ENCODE results near the gene BOC. TPM values are rescaled to one million over a fixed set of nuclear protein-coding genes. Genes with fewer than 3 reads are reported as not detected.

Gene BOC
- total RNA-seq, 1 experiment from 2014 or later: 3.5 TPM

GRCh38 chr3:113288881-113289280, 77.5 kb downstream of the BOC start:
- no peaks in the 10 kb centered on the region for H3K27me3 ChIP-seq (ENCODE audit: insufficient read depth, low read length)
- H4K5ac ChIP-seq (ENCODE audit: insufficient read length, low read depth, low read length): no peak overlapping the region
- H3K27ac ChIP-seq (ENCODE audit: insufficient read length, low read depth, low read length): no peak overlapping the region
- no peak overlapping the region for H2BK15ac ChIP-seq (ENCODE audit: low read depth, low read length)
- no peak overlapping the region for H3K4ac ChIP-seq (ENCODE audit: low read depth, low read length)
- H4K91ac ChIP-seq (ENCODE audit: insufficient read length, low read depth, low read length): no peak overlapping the region
- H3K9me3 ChIP-seq (ENCODE audit: control insufficient read depth, low read depth, low read length): no peaks in the 10 kb centered on the region
- no peak overlapping the region for H2BK120ac ChIP-seq (ENCODE audit: low read depth, low read length, poor library complexity, severe bottlenecking)
- no peak for DNase-seq
- H3K23me2 ChIP-seq (ENCODE audit: insufficient read length, low read depth, low read length, poor library complexity, severe bottlenecking): no peaks in the 10 kb centered on the region
- Mint-ChIP-seq H3K4me1 (peaks cover 2 to 3% of the 10 kb centered on the region in 2 experiments; a peak in 2 of 4 replicates), H3K36me3 (ENCODE audit: insufficient read depth in 1 of 3, low read depth in 3 of 3) (peaks cover 2 to 15% (median 6%) of the 10 kb centered on the region in 3 experiments; a peak in 6 of 7 replicates), H3K9me3 (no peaks in the 10 kb centered on the region), H3K27me3 (ENCODE audit: low read depth) (peaks cover 1% of the 10 kb centered on the region; the same call in 1 of the 2 replicates), H3K27ac (no peak overlapping the region), H3K4me3 (no peak overlapping the region)
- no peak for TF ChIP-seq CTCF (conservative IDR thresholded peaks at IDR 0.05)
- H3K79me2 ChIP-seq (ENCODE audit: insufficient read depth, low read length): no peaks in the 10 kb centered on the region
- H3K23ac ChIP-seq (ENCODE audit: insufficient read length, low read depth, low read length): no peak overlapping the region
- no peak overlapping the region for H2AK5ac ChIP-seq (ENCODE audit: insufficient read length, low read length)
- no peaks in the 10 kb centered on the region for H3K79me1 ChIP-seq (ENCODE audit: insufficient read depth, low read depth, low read length, poor library complexity, severe bottlenecking)
- H3K9ac ChIP-seq (ENCODE audit: extremely low read depth, insufficient read length, low read length): no peak overlapping the region
- H2BK20ac ChIP-seq (ENCODE audit: low read depth, low read length, poor library complexity, severe bottlenecking): no peak overlapping the region
- H3K4me2 ChIP-seq (ENCODE audit: insufficient read depth, insufficient read length, low read length): no peak overlapping the region
- H2BK5ac ChIP-seq (ENCODE audit: insufficient read length, low read length): no peak overlapping the region
- no peak overlapping the region for H2AFZ ChIP-seq (ENCODE audit: low read length)
- no peak overlapping the region for H4K8ac ChIP-seq (replicated peaks; ENCODE audit: insufficient read length, low read depth, low read length)
- H3K4me1 ChIP-seq (ENCODE audit: insufficient read depth, low read length): no peaks in the 10 kb centered on the region
- H3T11ph ChIP-seq (ENCODE audit: low read length): no peak overlapping the region
- H3K18ac ChIP-seq (ENCODE audit: insufficient read length, low read depth, low read length): no peak overlapping the region
- WGBS (ENCODE audit: extremely low coverage, insufficient read length, low lambda C conversion rate): no CpG with 5 or more reads among the region's 3 CpGs
- no peaks in the 10 kb centered on the region for H4K20me1 ChIP-seq (ENCODE audit: control insufficient read depth, insufficient read depth, insufficient read length)
- H2BK12ac ChIP-seq (ENCODE audit: insufficient read length, low read depth, low read length): no peak overlapping the region
- H3K14ac ChIP-seq (ENCODE audit: insufficient read depth, low read length): no peak overlapping the region
- no peak overlapping the region for H3K56ac ChIP-seq (ENCODE audit: insufficient read length, low read depth, low read length)
